ENCODE measurements around the gene SLC25A13.

SLC25A13 gene

DNA sequence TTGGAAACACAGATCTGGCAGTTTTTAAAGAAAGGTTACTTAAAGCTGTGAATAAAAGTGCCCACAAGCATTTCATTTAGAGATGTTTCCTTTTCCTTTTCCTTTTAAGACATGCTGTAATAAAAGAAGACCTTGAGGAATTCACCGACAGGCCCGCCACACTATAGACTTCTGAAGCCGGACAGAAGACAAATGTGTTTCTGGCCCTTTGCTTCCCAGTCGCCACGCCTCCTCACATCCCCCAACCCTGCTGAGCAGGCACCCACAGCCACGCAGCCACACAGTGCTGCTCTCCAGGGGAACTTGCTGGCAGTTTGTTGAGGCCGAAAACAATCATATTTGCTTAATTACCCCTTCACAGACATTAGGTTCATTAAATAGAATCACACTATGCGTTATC lies 83.4 kb downstream of the SLC25A13 start:
- Histone ChIP-seq H3K9ac (ENCODE audit: low read depth, low read length) (no peak overlapping the region), H3K4me3 (ENCODE audit: low read length) (no peak overlapping the region), H3K4me2 (ENCODE audit: low read length) (no peak overlapping the region), H3K9me3 (replicated peaks; ENCODE audit: low read length) (no peaks in the 10 kb centered on the region), H3K36me3 (ENCODE audit: insufficient read depth, low read length) (peaks cover 3% of the 10 kb centered on the region), H3K4me1 (ENCODE audit: control insufficient read depth, insufficient read depth, low read length) (peaks cover 22% of the 10 kb centered on the region), H3K27me3 (ENCODE audit: control insufficient read depth, insufficient read depth, low read length) (no peaks in the 10 kb centered on the region)

- no peaks in the 10 kb centered on the region for H3K27me3 ChIP-seq (ENCODE audit: control insufficient read depth, insufficient read depth, low read length)
- no peaks in the 10 kb centered on the region for H3K9me3 ChIP-seq (replicated peaks; ENCODE audit: low read length)
- H3K4me2 ChIP-seq (ENCODE audit: low read length): peak overlapping the region; percentile 66
- no peak overlapping the region for H3K9ac ChIP-seq (ENCODE audit: low read depth, low read length)
- H3K4me1 ChIP-seq (ENCODE audit: control insufficient read depth, insufficient read depth, low read length): peaks cover 22% of the 10 kb centered on the region
- no peak overlapping the region for H3K4me3 ChIP-seq (ENCODE audit: low read length)
- H3K36me3 ChIP-seq (ENCODE audit: insufficient read depth, low read length): peaks cover 3% of the 10 kb centered on the region
Measured at GRCh38 chr7:96237040-96237439, 84.9 kb downstream of the SLC25A13 start.

DNA sequence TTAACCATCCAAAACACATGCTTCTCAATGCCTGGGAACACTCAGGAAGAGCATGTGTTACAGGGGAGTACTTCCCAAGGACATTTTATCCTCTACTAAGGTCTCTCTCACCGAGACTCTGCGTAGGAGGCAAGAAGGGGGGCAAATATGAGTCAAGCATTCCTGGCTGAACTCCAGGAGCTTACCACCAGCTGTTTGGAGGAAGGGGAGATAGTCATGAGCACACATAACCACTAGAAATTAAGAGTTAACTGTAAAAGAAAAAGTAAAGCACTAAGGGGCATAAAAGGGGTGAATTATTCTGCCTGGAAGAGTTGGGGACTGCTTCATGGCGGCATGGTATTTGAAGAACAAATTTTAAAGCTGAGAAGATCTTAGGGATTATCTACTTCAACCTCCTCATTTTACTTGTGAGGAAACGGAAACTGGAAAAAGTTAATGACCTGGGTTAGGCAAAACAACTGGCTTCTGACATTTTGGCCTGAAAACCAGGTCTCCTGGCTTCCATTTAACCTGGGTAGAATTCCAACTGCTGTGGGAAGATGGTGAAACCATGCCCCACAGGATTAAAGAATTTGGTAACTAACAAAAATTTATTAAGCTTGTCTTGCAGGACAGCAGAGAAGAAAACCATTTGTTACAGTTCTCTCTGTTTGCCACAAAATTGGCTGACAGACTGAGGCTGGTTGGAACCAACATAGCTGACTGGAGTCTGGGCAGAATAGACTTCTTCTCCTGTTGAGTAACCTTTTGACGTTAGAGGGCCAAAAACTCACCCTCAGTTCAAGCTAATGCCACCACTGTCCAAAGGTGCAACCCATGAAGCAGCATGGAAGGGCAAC lies 85.5 kb downstream of the SLC25A13 start:
- no peak overlapping the region for H3K4me3 ChIP-seq (ENCODE audit: low read length)
- no peaks in the 10 kb centered on the region for H3K9me3 ChIP-seq (replicated peaks; ENCODE audit: low read length)
- no peaks in the 10 kb centered on the region for H3K27me3 ChIP-seq (ENCODE audit: control insufficient read depth, insufficient read depth, low read length)
- peak overlapping the region; percentile 66 for H3K4me2 ChIP-seq (ENCODE audit: low read length)
- H3K9ac ChIP-seq (ENCODE audit: low read depth, low read length): no peak overlapping the region
- H3K4me1 ChIP-seq (ENCODE audit: control insufficient read depth, insufficient read depth, low read length): peaks cover 22% of the 10 kb centered on the region
- H3K36me3 ChIP-seq (ENCODE audit: insufficient read depth, low read length): peaks cover 3% of the 10 kb centered on the region

DNA sequence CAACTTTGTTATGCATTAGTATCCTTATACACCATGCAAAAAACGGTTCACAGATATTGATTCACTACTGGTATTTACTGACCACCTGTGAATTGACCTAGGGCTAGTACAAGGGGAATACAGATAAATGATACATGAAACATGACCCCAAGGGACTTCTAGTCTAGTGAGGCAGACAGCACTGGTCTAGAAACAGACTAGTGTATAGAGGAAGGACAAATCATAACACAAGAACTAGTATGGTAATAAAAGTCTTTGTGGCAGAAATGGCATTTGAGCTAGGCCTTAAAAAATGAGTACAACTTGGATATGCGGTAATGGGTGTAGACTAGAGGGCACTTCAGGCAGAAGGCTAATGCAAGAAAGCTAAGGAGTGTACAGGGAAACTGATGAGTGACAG lies 86.6 kb downstream of the SLC25A13 start:
- no peaks in the 10 kb centered on the region for H3K27me3 ChIP-seq (ENCODE audit: control insufficient read depth, insufficient read depth, low read length)
- no peak overlapping the region for H3K4me3 ChIP-seq (ENCODE audit: low read length)
- no peak overlapping the region for H3K9ac ChIP-seq (ENCODE audit: low read depth, low read length)
- peaks cover 3% of the 10 kb centered on the region for H3K36me3 ChIP-seq (ENCODE audit: insufficient read depth, low read length)
- no peak overlapping the region for H3K4me2 ChIP-seq (ENCODE audit: low read length)
- no peaks in the 10 kb centered on the region for H3K9me3 ChIP-seq (replicated peaks; ENCODE audit: low read length)
- H3K4me1 ChIP-seq (ENCODE audit: control insufficient read depth, insufficient read depth, low read length): peaks cover 22% of the 10 kb centered on the region

DNA sequence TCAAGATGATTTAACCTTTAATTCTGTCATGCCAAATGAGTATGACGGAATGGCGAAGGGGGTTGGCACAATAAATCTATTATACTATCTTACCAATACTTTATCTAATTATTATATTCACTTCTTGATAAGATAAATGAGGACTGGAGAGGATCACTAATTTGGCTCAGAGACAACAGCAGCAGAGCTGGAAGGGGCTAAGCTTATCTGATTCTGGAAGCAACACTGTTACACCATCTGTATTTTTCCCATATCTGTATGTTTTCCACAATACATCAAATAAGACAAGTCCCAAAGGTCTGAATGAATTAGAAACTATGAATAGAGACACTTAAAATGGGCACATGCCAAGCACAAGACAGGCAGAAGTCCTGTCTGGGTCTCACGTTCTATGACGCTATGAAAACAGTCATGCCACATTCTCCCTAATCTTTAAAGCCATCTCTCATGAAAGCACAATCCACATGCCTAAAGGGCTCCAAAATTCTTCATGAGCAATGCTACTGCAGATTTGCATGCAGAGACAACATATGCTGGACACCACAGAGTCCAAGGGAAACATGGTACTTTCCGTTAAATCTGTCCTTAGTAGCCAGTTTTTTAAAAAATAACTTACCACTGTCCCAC lies 88.3 kb downstream of the SLC25A13 start:
- H3K4me2 ChIP-seq (ENCODE audit: low read length): no peak overlapping the region
- H3K27me3 ChIP-seq (ENCODE audit: control insufficient read depth, insufficient read depth, low read length): no peaks in the 10 kb centered on the region
- H3K4me1 ChIP-seq (ENCODE audit: control insufficient read depth, insufficient read depth, low read length): peaks cover 22% of the 10 kb centered on the region
- H3K36me3 ChIP-seq (ENCODE audit: insufficient read depth, low read length): peaks cover 3% of the 10 kb centered on the region
- no peak overlapping the region for H3K9ac ChIP-seq (ENCODE audit: low read depth, low read length)
- H3K4me3 ChIP-seq (ENCODE audit: low read length): no peak overlapping the region
- no peaks in the 10 kb centered on the region for H3K9me3 ChIP-seq (replicated peaks; ENCODE audit: low read length)

DNA sequence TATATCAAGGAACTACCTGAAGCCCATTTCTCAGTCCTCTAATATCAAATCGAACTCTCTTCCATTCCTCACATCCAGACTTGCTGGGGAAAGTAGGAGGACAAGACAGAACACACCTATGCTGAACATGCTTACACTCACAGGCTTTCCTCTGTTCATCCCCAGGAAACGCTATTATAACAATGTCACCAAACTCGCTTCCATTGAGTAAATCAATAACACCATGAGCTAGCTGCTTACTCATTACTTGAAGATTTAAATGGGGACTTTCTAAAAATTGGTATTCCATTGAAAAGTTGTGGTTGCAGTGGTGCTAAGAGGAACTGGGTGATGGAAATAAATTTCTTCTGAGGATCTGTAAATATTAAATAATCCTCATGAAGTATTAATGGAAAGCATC lies 88.8 kb downstream of the SLC25A13 start:
- Histone ChIP-seq H3K4me2 (ENCODE audit: low read length) (no peak overlapping the region), H3K27me3 (ENCODE audit: control insufficient read depth, insufficient read depth, low read length) (no peaks in the 10 kb centered on the region), H3K9me3 (replicated peaks; ENCODE audit: low read length) (no peaks in the 10 kb centered on the region), H3K9ac (ENCODE audit: low read depth, low read length) (no peak overlapping the region), H3K4me1 (ENCODE audit: control insufficient read depth, insufficient read depth, low read length) (peaks cover 22% of the 10 kb centered on the region), H3K36me3 (ENCODE audit: insufficient read depth, low read length) (peaks cover 3% of the 10 kb centered on the region), H3K4me3 (ENCODE audit: low read length) (no peak overlapping the region)

DNA sequence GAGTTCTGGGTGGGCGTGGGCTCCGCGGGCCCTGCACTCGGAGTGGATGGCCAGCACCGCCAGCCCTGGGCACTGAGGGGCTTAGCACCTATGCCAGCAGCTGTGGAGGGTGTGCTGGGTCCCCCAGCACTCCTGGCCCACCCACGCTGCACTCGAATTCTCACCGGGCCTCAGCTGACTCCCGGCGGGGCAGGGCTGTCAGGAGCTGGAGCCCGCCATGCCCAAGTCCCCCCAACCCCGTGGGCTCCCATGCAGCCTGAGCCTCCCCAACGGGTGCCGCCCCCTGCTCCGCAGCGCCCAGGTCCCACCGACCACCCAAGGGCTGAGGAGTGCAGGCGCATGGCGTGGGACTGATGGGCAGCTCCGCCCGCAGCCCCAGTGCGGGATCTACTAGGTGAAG lies 93.1 kb downstream of the SLC25A13 start:
- H3K36me3 ChIP-seq (ENCODE audit: insufficient read depth, low read length): peaks cover under 1% of the 10 kb centered on the region
- H3K4me3 ChIP-seq (ENCODE audit: low read length): no peak overlapping the region
- no peaks in the 10 kb centered on the region for H3K27me3 ChIP-seq (ENCODE audit: control insufficient read depth, insufficient read depth, low read length)
- H3K9me3 ChIP-seq (replicated peaks; ENCODE audit: low read length): no peaks in the 10 kb centered on the region
- no peak overlapping the region for H3K9ac ChIP-seq (ENCODE audit: low read depth, low read length)
- H3K4me1 ChIP-seq (ENCODE audit: control insufficient read depth, insufficient read depth, low read length): no peaks in the 10 kb centered on the region
- H3K4me2 ChIP-seq (ENCODE audit: low read length): no peak overlapping the region

DNA sequence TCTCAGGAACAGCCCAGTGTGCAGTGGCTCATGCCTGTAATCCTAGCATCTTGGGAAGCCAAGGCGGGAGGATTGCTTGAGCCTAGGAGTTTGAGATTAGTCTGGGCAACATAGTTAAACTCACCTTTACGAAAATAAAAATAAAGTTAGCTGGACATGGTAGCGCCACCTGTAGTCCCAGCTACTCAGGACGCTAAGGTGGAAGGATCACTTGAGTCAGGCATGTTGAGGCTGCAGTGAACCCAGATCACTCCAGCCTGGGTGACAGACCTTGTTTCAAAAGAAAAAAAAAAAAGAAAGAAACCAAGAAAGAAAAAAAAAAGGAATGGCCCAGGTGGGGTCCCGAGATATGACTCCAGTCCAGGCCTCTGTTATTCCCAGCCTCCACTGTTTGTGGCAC lies 96.6 kb downstream of the SLC25A13 start:
- Histone ChIP-seq H3K4me3 (ENCODE audit: low read length) (no peak overlapping the region), H3K4me1 (ENCODE audit: control insufficient read depth, insufficient read depth, low read length) (no peaks in the 10 kb centered on the region), H3K27me3 (ENCODE audit: control insufficient read depth, insufficient read depth, low read length) (no peaks in the 10 kb centered on the region), H3K4me2 (ENCODE audit: low read length) (no peak overlapping the region), H3K9ac (ENCODE audit: low read depth, low read length) (no peak overlapping the region), H3K36me3 (ENCODE audit: insufficient read depth, low read length) (no peaks in the 10 kb centered on the region), H3K9me3 (replicated peaks; ENCODE audit: low read length) (no peaks in the 10 kb centered on the region)

DNA sequence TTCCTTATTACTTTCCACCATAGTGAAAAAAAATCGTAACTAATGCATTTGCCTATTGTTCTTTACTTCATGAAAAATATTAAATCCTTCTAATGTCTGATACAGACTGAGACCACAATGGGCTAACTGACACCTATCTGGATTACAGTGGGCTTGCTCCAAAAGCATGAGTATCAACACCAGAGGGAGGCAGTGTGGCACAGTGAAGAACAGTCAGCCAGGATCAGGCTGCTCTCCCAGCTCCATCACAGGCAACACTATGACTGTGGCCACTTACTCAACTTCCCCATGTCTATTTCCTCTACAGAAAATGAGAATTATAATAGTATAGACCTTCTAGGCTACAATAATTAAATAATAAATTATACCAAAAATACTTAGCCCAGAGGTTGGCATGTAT lies 97.2 kb downstream of the SLC25A13 start:
- no peak overlapping the region for H3K9ac ChIP-seq (ENCODE audit: low read depth, low read length)
- H3K4me2 ChIP-seq (ENCODE audit: low read length): no peak overlapping the region
- H3K4me1 ChIP-seq (ENCODE audit: control insufficient read depth, insufficient read depth, low read length): peaks cover 2% of the 10 kb centered on the region
- H3K27me3 ChIP-seq (ENCODE audit: control insufficient read depth, insufficient read depth, low read length): no peaks in the 10 kb centered on the region
- H3K36me3 ChIP-seq (ENCODE audit: insufficient read depth, low read length): no peaks in the 10 kb centered on the region
- H3K9me3 ChIP-seq (replicated peaks; ENCODE audit: low read length): no peaks in the 10 kb centered on the region
- no peak overlapping the region for H3K4me3 ChIP-seq (ENCODE audit: low read length)

DNA sequence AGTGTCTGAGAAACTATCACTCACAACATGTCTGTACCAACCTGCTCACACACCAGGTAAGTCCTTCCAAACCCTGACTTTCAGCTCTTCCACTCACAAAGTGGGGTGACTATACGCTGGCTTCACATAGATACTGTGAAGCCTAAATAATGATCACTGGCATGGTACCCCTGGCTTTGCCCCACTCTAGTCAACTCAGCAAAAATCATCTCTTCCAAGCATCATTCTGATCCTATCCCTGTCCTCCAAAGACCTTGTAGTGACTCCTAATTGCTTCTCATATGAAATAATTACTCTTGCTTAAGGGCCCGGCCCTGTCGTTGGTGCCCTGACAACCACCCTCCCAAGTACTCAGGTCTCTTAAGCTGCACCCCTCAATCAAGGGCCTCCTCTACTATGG lies 97.8 kb downstream of the SLC25A13 start:
- peaks cover 8% of the 10 kb centered on the region for H3K4me1 ChIP-seq (ENCODE audit: control insufficient read depth, insufficient read depth, low read length)
- no peak overlapping the region for H3K4me3 ChIP-seq (ENCODE audit: low read length)
- no peaks in the 10 kb centered on the region for H3K36me3 ChIP-seq (ENCODE audit: insufficient read depth, low read length)
- no peak overlapping the region for H3K9ac ChIP-seq (ENCODE audit: low read depth, low read length)
- H3K27me3 ChIP-seq (ENCODE audit: control insufficient read depth, insufficient read depth, low read length): no peaks in the 10 kb centered on the region
- no peaks in the 10 kb centered on the region for H3K9me3 ChIP-seq (replicated peaks; ENCODE audit: low read length)
- no peak overlapping the region for H3K4me2 ChIP-seq (ENCODE audit: low read length)

- H3K9me3 ChIP-seq (replicated peaks; ENCODE audit: low read length): no peaks in the 10 kb centered on the region
Measured at GRCh38 chr7:96221888-96222287, 100.0 kb downstream of the SLC25A13 start.

More at GRCh38 chr7:96221888-96222287, 100.0 kb downstream of the SLC25A13 start:
- Histone ChIP-seq H3K9ac (ENCODE audit: low read depth, low read length) (no peak overlapping the region), H3K4me3 (ENCODE audit: low read length) (no peak overlapping the region), H3K27me3 (ENCODE audit: control insufficient read depth, insufficient read depth, low read length) (no peaks in the 10 kb centered on the region), H3K4me1 (ENCODE audit: control insufficient read depth, insufficient read depth, low read length) (peaks cover 10% of the 10 kb centered on the region), H3K36me3 (ENCODE audit: insufficient read depth, low read length) (no peaks in the 10 kb centered on the region), H3K4me2 (ENCODE audit: low read length) (no peak overlapping the region)
